Inflammatory macrophage treated with lipopolysaccharide for 1 hour (primary cell): ENCODE data around the gene POLA2.
"Not testable (repeated sequence)": the region's sequence is repeated elsewhere in the genome, so short reads cannot be mapped to it uniquely, and the experiment has no call there.

Experiments
- DNase-seq, 2 donors: peaks; one replicate each; pipeline ENCODE4 v3.0.0-alpha.2; 2020 to 2022

Gene POLA2

GRCh38 chr11:65241692-65242091 is 20.1 kb upstream of the POLA2 start:
- DNase-seq = no peak

DNA sequence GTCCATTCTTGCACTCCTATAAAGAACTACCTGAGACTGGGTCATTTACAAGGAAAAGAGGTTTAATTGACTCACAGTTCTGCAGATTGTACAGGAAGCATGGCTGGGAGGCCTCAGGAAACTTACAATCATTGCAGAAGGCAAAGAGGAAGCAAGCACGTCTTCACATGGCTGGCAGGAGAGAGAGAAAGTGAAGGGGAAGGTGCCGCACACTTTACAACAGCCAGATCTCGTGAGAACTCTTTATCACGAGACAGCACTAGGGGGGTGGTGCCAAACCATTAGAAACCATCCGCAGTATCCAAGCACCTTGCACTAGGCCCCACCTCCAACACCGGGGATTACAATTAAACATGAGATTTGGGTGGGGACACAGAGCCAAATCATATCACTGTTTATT is 19.4 kb upstream of the POLA2 start:
- no peak for DNase-seq

GRCh38 chr11:65243797-65244196 is 18.0 kb upstream of the POLA2 start:
- no peak for DNase-seq

DNA sequence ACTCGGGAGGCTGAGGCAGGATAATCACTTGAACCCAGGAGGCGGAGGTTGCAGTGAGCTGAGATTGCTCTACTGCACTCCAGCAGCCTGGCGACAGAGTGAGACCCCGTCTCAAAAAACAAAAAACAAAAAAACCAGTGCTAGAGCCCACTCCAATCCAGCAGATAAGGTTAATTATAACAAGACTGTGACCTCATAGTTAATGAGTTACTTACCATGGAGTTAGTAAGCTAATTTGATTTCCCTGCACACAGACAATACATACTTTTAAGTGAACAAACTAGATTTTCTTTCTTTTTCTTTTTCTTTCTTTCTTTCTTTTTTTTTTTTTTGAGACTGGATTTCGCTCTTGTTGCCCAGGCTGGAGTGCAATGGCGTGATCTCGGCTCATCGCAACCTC is 16.7 kb upstream of the POLA2 start:
- DNase-seq = not testable (repeated sequence)

GRCh38 chr11:65246506-65246905 is 15.3 kb upstream of the POLA2 start:
- no peak for DNase-seq

DNA sequence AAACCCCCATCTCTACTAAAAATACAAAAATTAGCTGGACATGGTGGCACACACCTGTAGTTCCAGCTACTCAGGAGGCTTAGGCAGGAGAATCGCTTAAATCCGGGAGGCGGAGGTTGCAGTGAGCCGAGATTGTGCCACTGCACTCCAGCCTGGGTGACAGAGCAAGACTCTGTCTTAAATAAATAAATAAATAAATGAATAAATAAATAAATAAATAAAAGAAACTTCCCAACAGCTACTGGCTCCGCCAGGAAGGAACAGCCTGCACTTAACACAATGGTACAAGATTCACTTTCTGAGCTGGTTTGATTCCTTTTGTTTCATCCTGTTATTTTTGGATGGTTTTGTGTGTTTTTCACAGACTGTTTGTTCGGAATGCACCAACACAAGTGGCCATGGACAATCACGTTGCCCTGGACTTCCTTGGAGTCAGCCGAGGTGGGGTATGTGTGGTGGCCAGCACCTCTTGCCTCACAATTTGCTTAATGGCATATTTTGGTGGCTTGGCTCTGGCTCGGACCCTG is 13.5 kb upstream of the POLA2 start:
- not testable (repeated sequence) for DNase-seq

GRCh38 chr11:65251476-65251875 is 10.3 kb upstream of the POLA2 start:
- no peak for DNase-seq

GRCh38 chr11:65254724-65255123 is 7.0 kb upstream of the POLA2 start:
- no peak for DNase-seq

DNA sequence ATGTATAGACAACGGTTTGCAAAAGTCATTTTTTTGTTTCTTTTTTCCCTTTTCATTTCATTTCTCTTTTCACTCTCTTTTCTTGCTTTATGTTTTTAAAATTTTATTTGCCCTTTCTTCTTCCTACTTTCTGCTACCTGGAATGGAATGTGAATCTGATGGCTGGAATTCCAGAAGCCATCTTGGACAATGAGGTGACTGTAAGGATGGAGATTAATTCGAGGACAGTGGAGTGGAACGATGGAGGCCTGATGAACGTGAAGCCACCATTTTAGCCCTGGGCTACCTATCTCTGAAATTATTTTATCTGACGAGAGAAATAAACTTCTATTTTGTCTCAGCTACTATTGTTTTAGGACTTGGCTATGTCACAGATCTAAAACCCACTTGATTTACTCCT is 2.8 kb upstream of the POLA2 start:
- DNase-seq = no peak

GRCh38 chr11:65260302-65260701 is 1.5 kb upstream of the POLA2 start:
- no peak for DNase-seq

GRCh38 chr11:65260756-65261590 is 789 bp upstream of the POLA2 start:
- no peak for DNase-seq

DNA sequence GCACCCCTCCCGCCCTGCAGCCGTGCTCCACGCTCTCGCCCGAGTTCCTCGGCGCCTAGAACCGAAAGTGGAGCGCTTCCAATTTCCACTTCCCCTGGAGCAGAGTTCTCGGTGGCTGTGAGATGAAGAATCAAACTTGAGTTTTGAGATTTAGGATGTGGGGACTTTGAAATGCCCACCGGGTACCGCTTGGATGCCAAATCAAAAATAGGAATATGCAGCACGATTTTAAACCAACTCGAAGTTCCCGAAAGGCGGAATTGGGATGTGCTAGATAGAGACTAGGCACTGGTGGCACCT is 569 bp downstream of the POLA2 start:
- peak; percentile 56 to 73 for DNase-seq

DNA sequence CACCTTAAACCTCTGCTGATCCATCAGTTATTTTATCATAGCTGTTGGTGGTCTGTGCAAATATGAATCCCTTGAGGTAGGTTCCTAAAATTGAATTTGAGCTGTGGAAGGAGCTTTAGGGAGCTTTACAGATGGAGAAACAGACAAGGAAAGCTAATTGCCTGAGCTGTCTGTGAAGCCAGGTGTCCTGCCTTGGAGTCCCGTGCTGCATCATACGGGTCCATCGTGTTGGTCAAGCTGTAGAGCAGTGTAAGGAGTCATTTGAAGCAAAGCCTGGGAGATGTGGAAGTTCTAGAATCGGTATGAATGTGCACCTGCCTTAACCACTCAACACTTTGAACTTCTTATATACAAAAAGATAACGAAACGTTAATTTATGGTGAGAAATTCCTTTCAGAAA is 1.0 kb downstream of the POLA2 start:
- no peak for DNase-seq

DNA sequence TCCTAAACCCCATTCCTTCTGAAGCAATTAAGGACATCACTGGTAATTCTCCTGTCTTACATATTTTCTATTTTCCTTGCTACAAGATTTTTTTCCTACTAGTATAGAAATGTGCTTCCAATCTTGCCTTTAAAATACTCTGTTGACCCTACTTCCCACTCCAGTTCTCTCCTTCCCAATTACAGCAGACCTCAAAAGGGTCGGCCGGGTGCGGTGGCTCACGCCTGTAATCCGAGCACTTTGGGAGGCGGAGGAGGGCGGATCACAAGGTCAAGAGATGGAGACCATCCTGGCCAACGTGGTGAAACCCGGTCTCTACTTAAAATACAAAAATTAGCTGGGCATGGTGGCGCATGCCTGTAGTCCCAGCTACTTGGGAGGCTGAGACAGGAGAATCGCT is 3.0 kb downstream of the POLA2 start:
- DNase-seq = not testable (repeated sequence)

DNA sequence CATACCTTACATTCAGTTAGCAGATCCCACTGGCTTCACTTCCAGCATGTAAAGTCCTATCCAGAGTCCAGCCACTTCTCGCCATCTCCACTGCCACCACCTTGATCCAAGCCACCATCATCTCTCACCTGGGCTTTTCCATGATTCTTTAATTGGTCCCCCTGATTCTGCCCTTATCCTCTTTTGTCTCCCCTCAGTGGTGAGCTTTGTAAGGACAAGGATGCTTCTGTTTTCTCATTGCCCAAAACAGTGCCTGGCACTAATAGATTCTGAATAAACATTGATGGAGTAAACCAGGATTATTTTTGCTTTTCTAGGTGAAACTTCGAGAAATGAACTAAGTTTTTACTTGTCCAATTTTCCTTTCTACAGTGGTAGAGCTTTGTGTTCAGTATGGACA is 4.4 kb downstream of the POLA2 start:
- no peak for DNase-seq

DNA sequence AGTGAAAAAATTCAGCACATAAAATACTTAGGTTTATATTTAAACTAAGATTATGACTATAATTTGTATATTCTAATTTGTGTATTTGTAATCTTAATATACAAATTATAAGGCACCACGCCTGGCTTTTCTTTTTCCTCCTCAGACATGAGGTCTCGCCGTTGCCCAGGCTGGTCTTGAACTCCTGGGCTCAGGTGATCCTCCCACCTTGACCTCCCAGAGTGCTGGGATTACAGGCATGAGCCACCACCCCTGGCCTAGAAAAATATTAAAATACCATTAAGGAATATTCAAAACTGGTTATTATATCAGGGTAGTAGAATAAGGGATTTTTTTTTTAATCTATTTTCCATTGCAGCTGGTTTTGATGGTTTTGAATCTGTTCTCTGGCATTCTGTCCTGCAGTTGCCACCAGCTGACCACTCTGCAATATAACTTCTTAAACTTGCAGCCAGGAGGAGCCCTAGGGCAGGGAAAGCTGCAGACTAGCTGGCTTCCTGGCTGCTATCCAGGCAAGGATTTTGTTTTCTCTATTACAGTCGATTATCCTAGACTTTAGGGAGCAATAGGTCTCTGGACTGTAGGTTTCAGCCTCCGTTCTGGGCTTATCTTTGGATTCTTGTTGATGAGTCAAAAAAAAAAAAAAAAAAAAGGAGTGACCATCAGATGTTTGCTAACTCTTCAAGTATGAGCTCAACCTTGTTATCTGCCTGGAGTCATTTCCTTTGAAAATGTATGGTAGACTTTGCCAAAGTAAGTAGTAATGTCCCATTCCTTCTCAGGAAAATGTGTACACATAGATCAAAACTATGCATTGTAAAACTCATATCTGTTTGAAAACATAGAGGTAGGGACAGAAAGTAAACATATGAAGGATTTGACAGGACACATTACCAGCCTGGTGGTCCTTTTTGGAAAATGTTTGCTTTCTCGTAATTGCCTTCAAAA is 13.2 kb downstream of the POLA2 start:
- peak; percentile 44 to 80 for DNase-seq

- DNase-seq = no peak
Measured at GRCh38 chr11:65275906-65276305, 14.1 kb downstream of the POLA2 start.

- no peak for DNase-seq
Measured at GRCh38 chr11:65277631-65278277, 16.0 kb downstream of the POLA2 start.

GRCh38 chr11:65278356-65278755 is 16.6 kb downstream of the POLA2 start:
- no peak for DNase-seq

GRCh38 chr11:65279279-65279678 is 17.5 kb downstream of the POLA2 start:
- DNase-seq = no peak

GRCh38 chr11:65279741-65280440 is 18.1 kb downstream of the POLA2 start:
- DNase-seq = peak; percentile 58 to 89

- DNase-seq = no peak
Measured at GRCh38 chr11:65280646-65281045, 18.9 kb downstream of the POLA2 start.

GRCh38 chr11:65286686-65287085 is 24.9 kb downstream of the POLA2 start:
- no peak for DNase-seq
